Vein endothelial cell (primary cell): ENCODE data around the gene SSU72. TPM values are rescaled to one million over a fixed set of nuclear protein-coding genes. Genes with fewer than 3 reads are reported as not detected.

Experiments used
- total RNA-seq: library from RNA; depleted of rRNA; stranded (reverse); fragments of >200 nt; gene quantifications from 2 replicates; pipeline ENCODE4 v1.2.3, GENCODE V29; 2012

Gene SSU72
- 76.4 and 79.6 TPM in 2 replicates for total RNA-seq

GRCh38 chr1:1574721-1575537 is at the start of gene SSU72:
Gene SSU72 (minus strand): TSS chr1:1574863. CDS start chr1:1574557, 306 bp downstream.

GRCh38 chr1:1615256-1616044 is 40.8 kb upstream of the SSU72 start, which contains the start of gene MIB2:
Gene MIB2 (plus strand): TSS chr1:1615500. CDS start chr1:1623453, 7,953 bp downstream.

GRCh38 chr1:1599935-1600860 is 25.5 kb upstream of the SSU72 start, which contains the start of gene FNDC10:
Gene FNDC10 (minus strand): TSS chr1:1600135. CDS start chr1:1600015, 120 bp downstream.

DNA sequence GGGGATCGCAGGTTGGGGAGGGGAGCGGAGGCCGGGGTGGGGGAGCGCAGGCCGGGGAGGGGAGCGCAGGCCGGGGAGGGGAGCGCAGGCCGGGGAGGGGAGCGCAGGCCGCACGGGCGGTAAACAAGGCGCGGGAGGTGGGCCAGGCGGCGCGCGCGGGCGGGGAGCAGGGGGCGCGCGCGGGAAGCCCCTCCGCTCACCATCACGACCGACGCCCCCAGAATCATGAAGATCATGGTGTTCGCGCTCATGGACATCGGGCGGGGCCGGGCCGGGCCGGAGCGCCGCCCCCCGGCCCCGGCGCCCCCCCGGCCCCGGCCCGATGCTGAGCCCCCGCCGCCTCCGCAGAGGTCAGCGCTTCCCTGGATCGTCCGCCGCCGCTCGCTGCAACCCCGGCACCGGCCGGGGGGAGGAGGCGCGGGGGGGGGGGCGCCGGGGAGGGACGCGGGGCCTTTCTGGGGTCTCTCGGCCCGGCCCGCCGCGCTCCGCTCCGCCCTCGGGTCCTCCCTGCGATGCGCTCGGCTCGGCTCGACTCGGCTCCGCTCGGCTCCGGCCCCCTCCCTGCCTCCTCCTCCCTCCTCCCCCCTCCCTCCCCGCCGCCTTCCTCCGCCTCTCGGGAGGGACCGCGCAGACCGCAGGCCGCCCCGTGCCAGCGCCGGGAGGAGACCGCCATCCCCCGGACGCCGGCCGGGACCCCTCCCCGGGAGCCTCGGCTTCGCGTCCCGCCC is 34.4 kb downstream of the SSU72 start, which contains the start of gene TMEM240:
TMEM240 (minus strand) TSS at position 535 of the 728 bp plus-strand sequence; CDS start at position 257, 278 bp downstream.

DNA sequence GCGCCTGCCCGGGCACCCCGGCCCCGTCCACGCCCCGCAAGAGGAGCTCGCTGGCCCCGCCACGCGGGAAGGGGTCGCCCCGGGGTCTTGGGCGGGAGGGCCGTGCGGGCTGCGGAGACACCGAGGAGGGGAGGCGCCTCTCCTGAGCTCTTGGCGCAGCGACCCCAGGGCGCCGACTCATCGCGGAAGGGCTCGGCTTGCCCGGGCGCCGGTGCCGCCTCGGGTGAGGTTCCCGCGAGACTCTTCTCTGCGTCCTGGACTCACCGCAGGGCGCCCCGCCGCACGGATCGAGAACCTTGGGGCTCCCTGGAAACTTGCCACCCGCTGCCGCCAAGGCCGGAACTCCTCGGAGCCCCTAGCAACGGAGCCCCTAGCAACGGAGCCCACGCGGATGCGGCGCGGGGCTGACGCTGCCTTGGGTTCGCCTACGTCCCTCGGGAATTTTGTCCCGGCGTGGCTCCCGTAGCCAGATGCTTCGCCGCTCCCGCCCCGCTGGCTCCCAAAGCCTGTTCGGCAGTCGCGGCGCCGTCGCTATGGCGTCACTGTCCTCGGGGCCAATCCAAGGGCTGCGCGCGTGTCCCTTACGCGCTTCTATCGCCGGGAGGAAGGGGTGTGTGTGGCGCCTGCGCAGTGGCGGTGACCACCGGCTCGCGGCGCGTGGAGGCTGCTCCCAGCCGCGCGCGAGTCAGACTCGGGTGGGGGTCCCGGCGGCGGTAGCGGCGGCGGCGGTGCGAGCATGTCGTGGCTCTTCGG is 63.0 kb downstream of the SSU72 start, which contains the start of gene ATAD3A:
ATAD3A (plus strand) TSS at position 630 of the 753 bp plus-strand sequence; CDS start at position 737, 107 bp downstream.

Other genes with a start within 250 kb of the SSU72 start
- gene TAS1R3, start 243.6 kb downstream of the SSU72 start, total RNA-seq: 0.38 and 0.65 TPM in 2 replicates
- 40.6 and 55.2 TPM in 2 replicates for gene DVL1, start 225.4 kb downstream of the SSU72 start, total RNA-seq
- gene MXRA8, start 216.3 kb downstream of the SSU72 start, total RNA-seq: 1.6 TPM in 2 replicates
- 104 and 123 TPM in 2 replicates for gene AURKAIP1, start 199.7 kb downstream of the SSU72 start, total RNA-seq
- gene CCNL2, start 175.5 kb downstream of the SSU72 start, total RNA-seq: 135 and 138 TPM in 2 replicates
- gene MRPL20, start 167.6 kb downstream of the SSU72 start, total RNA-seq: 88.0 and 89.5 TPM in 2 replicates
- gene ANKRD65, start 153.6 kb downstream of the SSU72 start, total RNA-seq: under 0.01 TPM in 1 of 2 replicates, not detected in the other
- gene VWA1, start 139.2 kb downstream of the SSU72 start, total RNA-seq: 5.0 and 5.2 TPM in 2 replicates
- not detected in 2 replicates for gene ATAD3C, start 125.2 kb downstream of the SSU72 start, total RNA-seq
- 10.1 and 28.8 TPM in 2 replicates for gene ATAD3B, start 103.1 kb downstream of the SSU72 start, total RNA-seq
- gene ATAD3A, start 62.7 kb downstream of the SSU72 start, total RNA-seq: 41.8 and 49.4 TPM in 2 replicates
- 1.7 and 4.2 TPM in 2 replicates for gene TMEM240, start 34.2 kb downstream of the SSU72 start, total RNA-seq
- gene FNDC10, start 25.3 kb upstream of the SSU72 start, total RNA-seq: 2.5 and 2.6 TPM in 2 replicates
- gene MIB2, start 40.6 kb upstream of the SSU72 start, total RNA-seq: 32.9 and 55.5 TPM in 2 replicates
- gene MMP23B, start 57.3 kb upstream of the SSU72 start, total RNA-seq: 0.29 and 0.33 TPM in 2 replicates
- gene CDK11B, start 84.1 kb upstream of the SSU72 start, total RNA-seq: 7.5 and 7.7 TPM in 2 replicates
- gene SLC35E2B, start 117.9 kb upstream of the SSU72 start, total RNA-seq: 40.0 and 50.6 TPM in 2 replicates
- 11.3 and 16.7 TPM in 2 replicates for gene CDK11A, start 149.5 kb upstream of the SSU72 start, total RNA-seq
- 57.7 and 67.6 TPM in 2 replicates for gene NADK, start 203.6 kb upstream of the SSU72 start, total RNA-seq